ENCODE data around the gene TMEM121.
"Not testable (repeated sequence)": the region's sequence is repeated elsewhere in the genome, so short reads cannot be mapped to it uniquely, and the experiment has no call there.

The TMEM121 gene

GRCh38 chr14:105562713-105563346 lies 36.4 kb downstream of the TMEM121 start (continued):
- TF ChIP-seq ZNF8 (CRISPR knock-in tag; IDR thresholded peaks at IDR 0.05) (no peak), ZNF70 (CRISPR knock-in tag; IDR thresholded peaks at IDR 0.05) (no peak), POU6F1 (CRISPR knock-in tag; IDR thresholded peaks at IDR 0.05; ENCODE audit: borderline replicate concordance, low read depth) (no peak)

- no peak for ATAC-seq
- TF ChIP-seq PPARA (CRISPR knock-in tag; IDR thresholded peaks at IDR 0.05; ENCODE audit: borderline replicate concordance), result no peak
- no peak for TF ChIP-seq ESRRG (CRISPR knock-in tag; IDR thresholded peaks at IDR 0.05)
- no peak for TF ChIP-seq ZFP30 (CRISPR knock-in tag; IDR thresholded peaks at IDR 0.05)
- TF ChIP-seq SNAI2 (CRISPR knock-in tag; IDR thresholded peaks at IDR 0.05), result no peak
- no peak for TF ChIP-seq BACH2 (CRISPR knock-in tag; IDR thresholded peaks at IDR 0.05; ENCODE audit: borderline replicate concordance)
- TF ChIP-seq TSHZ2 (CRISPR knock-in tag; IDR thresholded peaks at IDR 0.05), result no peak
- TF ChIP-seq CREB5 (CRISPR knock-in tag; IDR thresholded peaks at IDR 0.05; ENCODE audit: low read depth), result no peak
- TF ChIP-seq RARB (CRISPR knock-in tag; IDR thresholded peaks at IDR 0.05), result no peak
- no peak for TF ChIP-seq ZC3H10 (CRISPR knock-in tag; IDR thresholded peaks at IDR 0.05)
- TF ChIP-seq ZNF70 (CRISPR knock-in tag; IDR thresholded peaks at IDR 0.05), result no peak
- TF ChIP-seq ZNF8 (CRISPR knock-in tag; IDR thresholded peaks at IDR 0.05), result no peak
Measured at GRCh38 chr14:105563347-105563737, 37.0 kb downstream of the TMEM121 start.

GRCh38 chr14:105564536-105564935 lies 38.2 kb downstream of the TMEM121 start:
- not testable (repeated sequence) for ATAC-seq

- ATAC-seq, result not testable (repeated sequence)
Measured at GRCh38 chr14:105565185-105565919, 39.0 kb downstream of the TMEM121 start.

- ATAC-seq, result not testable (repeated sequence)
Measured at GRCh38 chr14:105566248-105567163, 40.1 kb downstream of the TMEM121 start.

GRCh38 chr14:105567164-105568103 lies 41.1 kb downstream of the TMEM121 start:
- not testable (repeated sequence) for ATAC-seq

GRCh38 chr14:105568140-105568843 lies 41.9 kb downstream of the TMEM121 start:
- ATAC-seq, result peak; percentile 33
